HEK293T (cell line): ENCODE data around the gene PDZD2.

Source experiments
- CTCF ChIA-PET: fragments of 350-600 bp; formaldehyde crosslinking; extraction: SDS; loops from one replicate; lab custom pipeline; 2021; ENCODE audit warnings: antibody characterized with exemption, inconsistent platforms; lab: Yijun Ruan, JAX
- POLR2A ChIA-PET: fragments of 350-600 bp; formaldehyde crosslinking; extraction: SDS; loops from one replicate; lab custom pipeline; 2020; ENCODE audit warnings: antibody characterized with exemption, inconsistent platforms; lab: Yijun Ruan, JAX
- DNase-seq: peaks from one replicate; pipeline ENCODE4 v3.0.0; 2012; ENCODE audit warnings: mixed read lengths; ENCODE audit errors: extremely low spot score
- ARNT ChIP-seq: fragments of 450-650 bp; IDR thresholded peaks from 2 replicates; pipeline ENCODE4 v1.6.1; 2017; ENCODE audit warnings: mild to moderate bottlenecking
- BHLHE40 ChIP-seq: fragments of 450-650 bp; IDR thresholded peaks from 2 replicates; pipeline ENCODE4 v1.6.1; 2016; ENCODE audit warnings: mild to moderate bottlenecking, moderate library complexity, borderline replicate concordance
- CTBP1 ChIP-seq: fragments of 450-650 bp; IDR thresholded peaks from 2 replicates; pipeline ENCODE4 v1.6.1; 2016; ENCODE audit warnings: borderline replicate concordance
- ELF4 ChIP-seq: fragments of 450-650 bp; IDR thresholded peaks from 2 replicates; pipeline ENCODE4 v1.6.1; 2017; ENCODE audit warnings: antibody characterized with exemption
- FOXA1 ChIP-seq: fragments of 450-650 bp; IDR thresholded peaks from 2 replicates; pipeline ENCODE4 v1.6.1; 2016; ENCODE audit warnings: mild to moderate bottlenecking
- FOXK2 ChIP-seq: fragments of 450-650 bp; IDR thresholded peaks from 2 replicates; pipeline ENCODE4 v1.6.1; 2016; ENCODE audit warnings: mild to moderate bottlenecking
- FOXM1 ChIP-seq: fragments of 450-650 bp; IDR thresholded peaks from 2 replicates; pipeline ENCODE4 v1.6.1; 2017; ENCODE audit warnings: mild to moderate bottlenecking, borderline replicate concordance
- HDGF ChIP-seq: fragments of 450-650 bp; IDR thresholded peaks from 2 replicates; pipeline ENCODE4 v1.6.1; 2017; ENCODE audit warnings: antibody characterized with exemption, borderline replicate concordance
- L3MBTL2 ChIP-seq: fragments of 450-650 bp; conservative IDR thresholded peaks from 2 replicates; pipeline ENCODE4 v1.6.1; 2016; ENCODE audit warnings: mild to moderate bottlenecking
- LEF1 ChIP-seq: fragments of 450-650 bp; IDR thresholded peaks from 2 replicates; pipeline ENCODE4 v1.6.1; 2017; ENCODE audit warnings: mild to moderate bottlenecking, borderline replicate concordance
- NFRKB ChIP-seq: fragments of 450-650 bp; IDR thresholded peaks from 2 replicates; pipeline ENCODE4 v1.6.1; 2016; ENCODE audit warnings: mild to moderate bottlenecking, moderate library complexity
- PKNOX1 ChIP-seq: fragments of 450-650 bp; IDR thresholded peaks from 2 replicates; pipeline ENCODE4 v1.6.1; 2016
- SP1 ChIP-seq: fragments of 450-650 bp; IDR thresholded peaks from 2 replicates; pipeline ENCODE4 v1.6.1; 2017
- SUZ12 ChIP-seq: fragments of 450-650 bp; IDR thresholded peaks from 2 replicates; pipeline ENCODE4 v1.6.1; 2016; ENCODE audit warnings: mild to moderate bottlenecking
- TARDBP ChIP-seq: fragments of 450-650 bp; IDR thresholded peaks from 2 replicates; pipeline ENCODE4 v1.6.1; 2016
- ZNF384 ChIP-seq: fragments of 450-650 bp; IDR thresholded peaks from 2 replicates; pipeline ENCODE4 v1.6.1; 2016

Gene PDZD2

GRCh38 chr5:31617867-31618266 is 21.1 kb upstream of the PDZD2 start:
- POLR2A ChIA-PET = no interaction called here
- DNase-seq = no peak
- no peak for TF ChIP-seq TARDBP
- TF ChIP-seq FOXA1 = no peak
- TF ChIP-seq PKNOX1 = no peak
- no peak for TF ChIP-seq CTBP1
- no peak for TF ChIP-seq FOXK2
- TF ChIP-seq ZNF384 = no peak
- TF ChIP-seq HDGF = no peak
- no peak for TF ChIP-seq ARNT
- no peak for TF ChIP-seq BHLHE40
- TF ChIP-seq SP1 = no peak
- no peak for TF ChIP-seq SUZ12
- TF ChIP-seq L3MBTL2 = no peak
- TF ChIP-seq FOXM1 = no peak
- no peak for TF ChIP-seq NFRKB
- CTCF ChIA-PET = no interaction called here

- POLR2A ChIA-PET = no interaction called here
- no peak for DNase-seq
- TF ChIP-seq SUZ12 (no peak), SP1 (no peak), L3MBTL2 (no peak), PKNOX1 (no peak), HDGF (no peak), FOXK2 (no peak), ARNT (no peak)
- CTCF ChIA-PET = interaction anchor here (1.5 kb wide), 1 partner anchor 189 kb away, joined by 3 read pairs; no protein-coding TSS in a partner anchor
These were observed 18.9 kb upstream of the PDZD2 start for GRCh38 chr5:31620026-31620425.

GRCh38 chr5:31623249-31623648 is 15.7 kb upstream of the PDZD2 start:
- TF ChIP-seq L3MBTL2 (no peak), ZNF384 (no peak), TARDBP (no peak), HDGF (no peak), FOXM1 (no peak), PKNOX1 (no peak), NFRKB (no peak), ELF4 (no peak), LEF1 (no peak), CTBP1 (no peak), ARNT (no peak), BHLHE40 (no peak), FOXA1 (no peak), SUZ12 (no peak), FOXK2 (no peak), SP1 (no peak)
- no peak for DNase-seq
- ChIA-PET POLR2A (no interaction called here), CTCF (no interaction called here)

GRCh38 chr5:31625394-31625793 is 13.5 kb upstream of the PDZD2 start:
- DNase-seq = no peak
- TF ChIP-seq L3MBTL2 = no peak
- TF ChIP-seq FOXM1 = no peak
- no peak for TF ChIP-seq FOXA1
- no peak for TF ChIP-seq HDGF
- no peak for TF ChIP-seq PKNOX1
- TF ChIP-seq SUZ12 = no peak
- no peak for TF ChIP-seq LEF1
- TF ChIP-seq ARNT = no peak
- no peak for TF ChIP-seq CTBP1
- TF ChIP-seq TARDBP = no peak
- no peak for TF ChIP-seq BHLHE40
- TF ChIP-seq NFRKB = no peak
- no peak for TF ChIP-seq SP1
- TF ChIP-seq ZNF384 = no peak
- TF ChIP-seq FOXK2 = no peak
- TF ChIP-seq ELF4 = no peak
- ChIA-PET CTCF (no interaction called here), POLR2A (no interaction called here)

GRCh38 chr5:31626156-31626555 is 12.8 kb upstream of the PDZD2 start:
- TF ChIP-seq PKNOX1 (no peak), SP1 (no peak), TARDBP (no peak), ELF4 (no peak), ZNF384 (no peak), CTBP1 (no peak), L3MBTL2 (no peak), FOXM1 (no peak), ARNT (no peak), HDGF (no peak), FOXK2 (no peak), LEF1 (no peak), BHLHE40 (no peak), SUZ12 (no peak), FOXA1 (no peak)
- ChIA-PET CTCF (no interaction called here), POLR2A (no interaction called here)
- DNase-seq = no peak
